Calu3 (cell line): ENCODE results near the gene TRIM6. TPM values are rescaled to one million over a fixed set of nuclear protein-coding genes. Genes with fewer than 3 reads are reported as not detected.

Experiments used
- BruUV-seq: library from RNA; stranded (reverse); fragments of 400-500 nt; replicated peaks from 2 replicates; lab custom pipeline; 2021; lab: Mats Ljungman, UMichigan
- CTCF ChIA-PET: fragments of 300-600 bp; sonication (Branson Sonifier 250); formaldehyde crosslinking; loops from one replicate; lab custom pipeline; 2022; ENCODE audit warnings: antibody characterized with exemption; lab: Charles Lee
- DNase-seq: peaks from one replicate; pipeline ENCODE4 v3.0.0; 2022
- H3K27ac Mint-ChIP-seq: one replicate; pipeline ENCODE4 v1.8.0; 2022; ENCODE audit warnings: mixed read lengths; ENCODE audit not compliant: unreplicated experiment
- H3K27me3 Mint-ChIP-seq: one replicate; pipeline ENCODE4 v1.8.0; 2022; ENCODE audit warnings: mixed read lengths; ENCODE audit not compliant: unreplicated experiment
- H3K36me3 Mint-ChIP-seq: one replicate; pipeline ENCODE4 v1.8.0; 2022; ENCODE audit warnings: mild to moderate bottlenecking, moderate library complexity, mixed read lengths; ENCODE audit not compliant: insufficient read depth, unreplicated experiment
- H3K4me1 Mint-ChIP-seq: one replicate; pipeline ENCODE4 v1.8.0; 2022; ENCODE audit warnings: mild to moderate bottlenecking, low read depth, mixed read lengths; ENCODE audit not compliant: unreplicated experiment
- H3K4me3 Mint-ChIP-seq: one replicate; pipeline ENCODE4 v1.8.0; 2022; ENCODE audit warnings: mild to moderate bottlenecking, low read depth, moderate library complexity, mixed read lengths; ENCODE audit not compliant: unreplicated experiment
- H3K9me3 Mint-ChIP-seq: one replicate; pipeline ENCODE4 v1.8.0; 2022; ENCODE audit warnings: low read depth, mixed read lengths; ENCODE audit not compliant: unreplicated experiment
- CTCF ChIP-seq: fragments of 200-600 bp; IDR thresholded peaks from one replicate; pipeline ENCODE4 v1.8.0; 2022; ENCODE audit warnings: antibody characterized with exemption; ENCODE audit not compliant: unreplicated experiment
- intact Hi-C: fragments of 100-400 bp; cut with micrococcal nuclease; formaldehyde crosslinking; loops from one replicate; pipeline ENCODE4 v1.10.0; 2022; ENCODE audit not compliant: unreplicated experiment
- total RNA-seq: library from RNA; stranded (reverse); gene quantifications from 2 replicates; pipeline ENCODE4 v1.2.3, GENCODE V29; 2022

TRIM6 gene
- total RNA-seq, 1 experiment from 2014 or later: 0.80 TPM

DNA sequence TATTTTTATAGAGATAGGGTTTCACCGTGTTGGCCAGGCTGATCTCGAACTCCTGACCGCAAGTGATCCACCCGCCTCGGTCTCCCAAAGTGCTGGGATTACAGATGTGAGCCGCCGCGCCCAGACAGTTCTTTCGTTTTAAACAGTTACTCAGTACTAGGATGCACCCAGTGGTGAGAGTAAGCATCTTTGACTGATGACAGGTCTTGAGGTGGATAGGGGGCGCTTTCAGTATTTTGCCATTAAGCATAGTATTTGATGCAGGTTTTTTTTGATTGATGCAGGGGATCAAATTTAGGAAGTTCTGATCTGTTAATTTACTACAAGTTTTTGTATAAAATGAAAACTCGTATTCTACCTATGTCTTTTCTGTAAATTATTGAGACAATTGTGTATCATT, 15.2 kb downstream of the TRIM6 start:
- Mint-ChIP-seq H3K36me3 (no peaks in the 10 kb centered on the region), H3K4me3 (no peak overlapping the region)
- no peak for TF ChIP-seq CTCF

DNA sequence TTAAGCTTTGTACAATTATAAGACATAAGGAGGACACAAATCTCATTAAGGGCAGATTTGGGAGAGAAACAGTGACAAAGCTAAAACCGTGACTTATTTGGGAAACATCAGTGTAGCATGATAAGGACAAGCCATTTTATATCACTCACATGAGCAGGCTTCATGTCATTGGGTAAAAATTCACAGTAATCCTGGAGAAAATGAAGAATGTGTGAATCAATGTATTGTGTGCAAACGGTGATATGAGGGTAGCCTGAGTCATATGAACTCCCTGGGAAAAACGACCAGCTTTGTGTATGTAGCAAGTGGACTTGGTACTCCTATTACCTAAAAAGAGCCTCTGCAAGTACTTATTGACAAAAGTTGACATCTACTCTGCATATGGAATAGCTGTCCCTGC, 22.4 kb downstream of the TRIM6 start:
- Mint-ChIP-seq H3K9me3 (no peaks in the 10 kb centered on the region), H3K27ac (no peak overlapping the region), H3K36me3 (no peaks in the 10 kb centered on the region), H3K27me3 (no peaks in the 10 kb centered on the region), H3K4me1 (peaks cover 45% of the 10 kb centered on the region), H3K4me3 (no peak overlapping the region)
- intact Hi-C loops: no loop called here
- no peak for DNase-seq
- BruUV-seq: no TSS peak
- CTCF ChIA-PET: interaction anchor here (0.6 kb wide), 1 partner anchor 705 kb away, joined by 4 read pairs; no protein-coding TSS in a partner anchor
- TF ChIP-seq CTCF: no peak

More for the DNA sequence above, 15.2 kb downstream of the TRIM6 start:
- CTCF ChIA-PET: no interaction called here
- no peaks in the 10 kb centered on the region for H3K27me3 Mint-ChIP-seq
- DNase-seq: no peak
- intact Hi-C loops: no loop called here
- BruUV-seq: no TSS peak
- no peak overlapping the region for H3K27ac Mint-ChIP-seq
- no peaks in the 10 kb centered on the region for H3K4me1 Mint-ChIP-seq
- H3K9me3 Mint-ChIP-seq: no peaks in the 10 kb centered on the region

- CTCF ChIA-PET: no interaction called here
- peaks cover 18% of the 10 kb centered on the region for H3K36me3 Mint-ChIP-seq
- no peak for TF ChIP-seq CTCF
- BruUV-seq: no TSS peak
- peak; percentile 43 for DNase-seq
- peak overlapping the region; percentile 70 for H3K27ac Mint-ChIP-seq
- H3K4me3 Mint-ChIP-seq: peak overlapping the region; percentile 46
- peaks cover 53% of the 10 kb centered on the region for H3K4me1 Mint-ChIP-seq
- H3K27me3 Mint-ChIP-seq: no peaks in the 10 kb centered on the region
- intact Hi-C loops: no loop called here
- H3K9me3 Mint-ChIP-seq: no peaks in the 10 kb centered on the region
Measured at GRCh38 chr11:5620651-5621521, 24.4 kb downstream of the TRIM6 start.

DNA sequence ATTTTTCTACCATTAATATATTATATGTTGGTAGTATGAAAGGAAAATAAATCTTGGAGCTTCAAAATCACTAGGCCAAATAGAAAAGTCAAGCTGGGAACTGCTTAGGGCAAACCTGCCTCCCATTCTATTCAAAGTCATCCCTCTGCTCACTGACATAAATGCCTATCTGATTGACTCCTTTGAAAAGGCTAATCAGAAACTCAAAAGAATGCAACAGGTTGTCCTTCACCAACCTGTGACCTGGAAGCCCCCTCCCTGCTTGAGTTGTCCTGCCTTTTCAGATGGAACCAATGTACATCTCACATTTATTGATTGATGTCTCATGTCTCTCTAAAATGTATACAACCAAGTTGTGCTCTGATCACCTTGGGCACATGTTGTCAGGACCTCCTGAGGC, 25.1 kb downstream of the TRIM6 start:
- TF ChIP-seq CTCF: no peak
- peaks cover 18% of the 10 kb centered on the region for H3K36me3 Mint-ChIP-seq
- H3K27ac Mint-ChIP-seq: peak overlapping the region; percentile 70
- intact Hi-C loops: no loop called here
- no peaks in the 10 kb centered on the region for H3K27me3 Mint-ChIP-seq
- peak overlapping the region; percentile 46 for H3K4me3 Mint-ChIP-seq
- peaks cover 60% of the 10 kb centered on the region for H3K4me1 Mint-ChIP-seq
- CTCF ChIA-PET: no interaction called here
- no TSS peak for BruUV-seq
- no peaks in the 10 kb centered on the region for H3K9me3 Mint-ChIP-seq
- DNase-seq: no peak
